Measurements from ENCODE around the gene ANO3.

ANO3 gene

DNA sequence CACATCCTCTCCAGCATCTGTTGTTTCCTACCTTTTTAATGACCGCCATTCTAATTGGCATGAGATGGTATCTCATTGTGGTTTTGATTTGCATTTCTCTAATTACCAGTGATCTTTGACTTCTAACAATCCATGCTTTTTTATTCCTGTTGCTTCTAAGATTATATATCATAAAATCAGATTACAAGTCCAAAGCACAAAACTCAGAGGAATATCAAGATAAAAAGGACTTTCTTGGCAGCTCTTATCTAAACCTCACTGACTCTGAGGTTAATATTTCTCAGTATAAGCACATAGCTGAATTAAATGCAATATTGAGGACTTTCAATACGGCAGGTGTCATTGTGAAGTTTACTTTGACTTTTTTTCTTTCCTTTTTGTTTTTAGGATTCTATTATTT is 378.6 kb downstream of the ANO3 start:
- no peak for DNase-seq (ENCODE audit: low read depth)

DNA sequence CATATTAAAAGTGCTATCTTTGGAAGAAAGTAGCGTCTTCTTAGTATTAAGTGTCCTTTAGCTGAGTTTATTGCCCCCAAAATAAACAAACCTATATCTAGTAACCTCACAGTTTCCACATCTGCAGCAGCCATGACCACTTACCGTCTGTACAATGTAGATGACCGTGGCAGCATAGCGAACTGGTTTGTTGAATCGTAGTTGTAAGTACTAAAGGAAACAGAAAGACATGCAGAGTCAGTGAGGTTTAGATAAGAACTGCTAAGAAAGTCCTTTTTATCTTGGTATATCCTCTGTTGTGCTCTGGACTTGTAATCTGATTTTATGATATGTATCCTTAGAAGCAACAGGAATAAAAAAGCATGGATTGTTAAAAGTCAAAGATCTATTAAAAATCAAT is 380.6 kb downstream of the ANO3 start:
- DNase-seq (ENCODE audit: low read depth), result no peak

Measured in T follicular helper cell (primary cell).